Measurements from ENCODE around the gene DYNLRB1.

- TF ChIP-seq CTCF (IDR thresholded peaks at IDR 0.05): no peak
- TF ChIP-seq POLR2A (IDR thresholded peaks at IDR 0.05): no peak
Observed at GRCh38 chr20:34510575-34510974, 5.6 kb upstream of the DYNLRB1 start.

All from Peyer's patch (tissue), 4 donors.